ENCODE measurements around the gene ACVR1.

Gene ACVR1

GRCh38 chr2:157877761-157878400 is 1.8 kb upstream of the ACVR1 start:
- Histone ChIP-seq H3K27ac (ENCODE audit: poor library complexity, severe bottlenecking) (no peak overlapping the region), H3K4me3 (ENCODE audit: severe bottlenecking) (no peak overlapping the region), H3K36me3 (ENCODE audit: low read depth) (peaks cover under 1% of the 10 kb centered on the region; the same call in 1 of the 2 replicates), H3K27me3 (ENCODE audit: insufficient read depth, poor library complexity, severe bottlenecking) (no peaks in the 10 kb centered on the region), H3K9me3 (ENCODE audit: severe bottlenecking) (no peaks in the 10 kb centered on the region), H3K4me1 (ENCODE audit: insufficient read depth, poor library complexity, severe bottlenecking) (peaks cover 26% of the 10 kb centered on the region)
- TF ChIP-seq CTCF (IDR thresholded peaks at IDR 0.05; ENCODE audit: poor library complexity, severe bottlenecking) = no peak
- DNase-seq (ENCODE audit: low spot score) (no peak), ATAC-seq (ENCODE audit: low read depth) (no peak)

- no peaks in the 10 kb centered on the region for H3K27me3 ChIP-seq (ENCODE audit: insufficient read depth, poor library complexity, severe bottlenecking)
- peaks cover 33% of the 10 kb centered on the region for H3K4me1 ChIP-seq (ENCODE audit: insufficient read depth, poor library complexity, severe bottlenecking)
- ATAC-seq (ENCODE audit: low read depth) (no peak), DNase-seq (ENCODE audit: low spot score) (no peak)
- peak overlapping the region; percentile 82 for H3K27ac ChIP-seq (ENCODE audit: poor library complexity, severe bottlenecking)
- peak overlapping the region; percentile 98 for H3K4me3 ChIP-seq (ENCODE audit: severe bottlenecking)
- peak; percentile 1 for TF ChIP-seq CTCF (IDR thresholded peaks at IDR 0.05; ENCODE audit: poor library complexity, severe bottlenecking)
- H3K9me3 ChIP-seq (ENCODE audit: severe bottlenecking) = no peaks in the 10 kb centered on the region
- peaks cover 6% of the 10 kb centered on the region; the same call in 1 of the 2 replicates for H3K36me3 ChIP-seq (ENCODE audit: low read depth)
These were observed 632 bp upstream of the ACVR1 start for GRCh38 chr2:157876786-157877138.

GRCh38 chr2:157875641-157876065 is 477 bp downstream of the ACVR1 start:
- Histone ChIP-seq H3K27me3 (ENCODE audit: insufficient read depth, poor library complexity, severe bottlenecking) (no peaks in the 10 kb centered on the region), H3K36me3 (ENCODE audit: low read depth) (peaks cover 6% of the 10 kb centered on the region; the same call in 1 of the 2 replicates), H3K4me1 (ENCODE audit: insufficient read depth, poor library complexity, severe bottlenecking) (peaks cover 26% of the 10 kb centered on the region), H3K9me3 (ENCODE audit: severe bottlenecking) (no peaks in the 10 kb centered on the region), H3K27ac (ENCODE audit: poor library complexity, severe bottlenecking) (peak overlapping the region; percentile 82), H3K4me3 (ENCODE audit: severe bottlenecking) (peak overlapping the region; percentile 98)
- ATAC-seq (ENCODE audit: low read depth) (peak; percentile 44), DNase-seq (ENCODE audit: low spot score) (no peak)
- no peak for TF ChIP-seq CTCF (IDR thresholded peaks at IDR 0.05; ENCODE audit: poor library complexity, severe bottlenecking)

- Histone ChIP-seq H3K27me3 (ENCODE audit: insufficient read depth, poor library complexity, severe bottlenecking) (no peaks in the 10 kb centered on the region), H3K4me3 (ENCODE audit: severe bottlenecking) (peak overlapping the region; percentile 98), H3K36me3 (ENCODE audit: low read depth) (peaks cover 6% of the 10 kb centered on the region; the same call in 1 of the 2 replicates), H3K4me1 (ENCODE audit: insufficient read depth, poor library complexity, severe bottlenecking) (peaks cover 23% of the 10 kb centered on the region), H3K9me3 (ENCODE audit: severe bottlenecking) (no peaks in the 10 kb centered on the region), H3K27ac (ENCODE audit: poor library complexity, severe bottlenecking) (peak overlapping the region; percentile 82)
- peak; percentile 37 for ATAC-seq (ENCODE audit: low read depth)
- no peak for TF ChIP-seq CTCF (IDR thresholded peaks at IDR 0.05; ENCODE audit: poor library complexity, severe bottlenecking)
- DNase-seq (ENCODE audit: low spot score) = no peak
These were observed 1.0 kb downstream of the ACVR1 start for GRCh38 chr2:157874997-157875640.

- ATAC-seq (ENCODE audit: low read depth) = no peak
- Histone ChIP-seq H3K4me1 (ENCODE audit: insufficient read depth, poor library complexity, severe bottlenecking) (peaks cover 23% of the 10 kb centered on the region), H3K4me3 (ENCODE audit: severe bottlenecking) (peak overlapping the region; percentile 98), H3K27ac (ENCODE audit: poor library complexity, severe bottlenecking) (peak overlapping the region; percentile 82), H3K9me3 (ENCODE audit: severe bottlenecking) (no peaks in the 10 kb centered on the region), H3K36me3 (ENCODE audit: low read depth) (peaks cover 6% of the 10 kb centered on the region; the same call in 1 of the 2 replicates), H3K27me3 (ENCODE audit: insufficient read depth, poor library complexity, severe bottlenecking) (no peaks in the 10 kb centered on the region)
- no peak for TF ChIP-seq CTCF (IDR thresholded peaks at IDR 0.05; ENCODE audit: poor library complexity, severe bottlenecking)
- DNase-seq (ENCODE audit: low spot score) = no peak
These were observed 1.8 kb downstream of the ACVR1 start for GRCh38 chr2:157874348-157874747.
